T-helper 2 cell treated with Interferon-gamma antibody and Interleukin-4, amounts not matched to agents 5 μg/mL and 100 μg/mL, for 36 hours (primary cell): ENCODE results near the gene GATA1.
A peak's percentile ranks its signal among the peaks of the same experiment; 100 is the strongest.

Experiments used
- DNase-seq: peaks from one replicate; pipeline ENCODE4 v3.0.0; 2021; ENCODE audit warnings: low spot score
- H3K27ac Mint-ChIP-seq: one replicate; pipeline ENCODE4 v1.8.0; 2021; ENCODE audit warnings: mild to moderate bottlenecking, mixed read lengths
- H3K27me3 Mint-ChIP-seq: one replicate; pipeline ENCODE4 v1.8.0; 2021; ENCODE audit warnings: low read depth, mixed read lengths
- H3K36me3 Mint-ChIP-seq: one replicate; pipeline ENCODE4 v1.8.0; 2021; ENCODE audit warnings: low read depth, mixed read lengths
- H3K4me1 Mint-ChIP-seq: one replicate; pipeline ENCODE4 v1.8.0; 2021; ENCODE audit warnings: low read depth, mixed read lengths
- H3K4me3 Mint-ChIP-seq: one replicate; pipeline ENCODE4 v1.8.0; 2022; ENCODE audit warnings: mild to moderate bottlenecking, moderate library complexity, mixed read lengths
- H3K9me3 Mint-ChIP-seq: one replicate; pipeline ENCODE4 v1.8.0; 2021; ENCODE audit warnings: mixed read lengths

Gene GATA1

GRCh38 chrX:48786341-48786800 is at the start of gene GATA1:
GATA1 (plus strand) TSS chrX:48786590; CDS start chrX:48791110, 4,520 bp downstream.
- no peak within 1 kb of the TSS for H3K27ac Mint-ChIP-seq
- no peaks in the 10 kb centered on the region for H3K9me3 Mint-ChIP-seq
- DNase-seq = no peak
- H3K4me1 Mint-ChIP-seq = peaks cover 19% of the 10 kb centered on the region
- no peak within 1 kb of the TSS for H3K4me3 Mint-ChIP-seq
- peaks cover 14% of the 10 kb centered on the region for H3K27me3 Mint-ChIP-seq
- no peaks in the 10 kb centered on the region for H3K36me3 Mint-ChIP-seq

- peaks cover 6% of the 10 kb centered on the region for H3K36me3 Mint-ChIP-seq
- H3K27me3 Mint-ChIP-seq = no peaks in the 10 kb centered on the region
- H3K4me3 Mint-ChIP-seq = peak overlapping the region; percentile 95
- peak overlapping the region; percentile 97 for H3K27ac Mint-ChIP-seq
- H3K4me1 Mint-ChIP-seq = peaks cover 12% of the 10 kb centered on the region
- H3K9me3 Mint-ChIP-seq = no peaks in the 10 kb centered on the region
- DNase-seq = no peak
Measured at GRCh38 chrX:48736878-48737212, 49.5 kb upstream of the GATA1 start.

GRCh38 chrX:48737213-48737938 is 49.0 kb upstream of the GATA1 start:
- H3K27ac Mint-ChIP-seq = peak overlapping the region; percentile 97
- H3K36me3 Mint-ChIP-seq = peaks cover 6% of the 10 kb centered on the region
- H3K4me3 Mint-ChIP-seq = peak overlapping the region; percentile 95
- H3K4me1 Mint-ChIP-seq = peaks cover 12% of the 10 kb centered on the region
- no peaks in the 10 kb centered on the region for H3K27me3 Mint-ChIP-seq
- peak; percentile 86 for DNase-seq
- H3K9me3 Mint-ChIP-seq = no peaks in the 10 kb centered on the region

- peaks cover 12% of the 10 kb centered on the region for H3K4me1 Mint-ChIP-seq
- H3K27me3 Mint-ChIP-seq = no peaks in the 10 kb centered on the region
- no peak for DNase-seq
- H3K27ac Mint-ChIP-seq = peak overlapping the region; percentile 97
- H3K9me3 Mint-ChIP-seq = no peaks in the 10 kb centered on the region
- peaks cover 6% of the 10 kb centered on the region for H3K36me3 Mint-ChIP-seq
- peak overlapping the region; percentile 95 for H3K4me3 Mint-ChIP-seq
Measured at GRCh38 chrX:48737940-48738339, 48.5 kb upstream of the GATA1 start.

GRCh38 chrX:48741834-48742233 is 44.6 kb upstream of the GATA1 start:
- H3K27me3 Mint-ChIP-seq = no peaks in the 10 kb centered on the region
- no peaks in the 10 kb centered on the region for H3K9me3 Mint-ChIP-seq
- H3K36me3 Mint-ChIP-seq = peaks cover 2% of the 10 kb centered on the region
- peaks cover 5% of the 10 kb centered on the region for H3K4me1 Mint-ChIP-seq
- no peak for DNase-seq
- no peak overlapping the region for H3K27ac Mint-ChIP-seq
- H3K4me3 Mint-ChIP-seq = no peak overlapping the region

- Mint-ChIP-seq H3K4me3 (no peak overlapping the region), H3K27me3 (no peaks in the 10 kb centered on the region), H3K9me3 (no peaks in the 10 kb centered on the region), H3K27ac (no peak overlapping the region), H3K36me3 (no peaks in the 10 kb centered on the region), H3K4me1 (no peaks in the 10 kb centered on the region)
- no peak for DNase-seq
Measured at GRCh38 chrX:48745222-48745621, 41.2 kb upstream of the GATA1 start.

GRCh38 chrX:48747415-48748016 is 38.9 kb upstream of the GATA1 start:
- no peaks in the 10 kb centered on the region for H3K27me3 Mint-ChIP-seq
- H3K27ac Mint-ChIP-seq = no peak overlapping the region
- no peaks in the 10 kb centered on the region for H3K9me3 Mint-ChIP-seq
- H3K4me3 Mint-ChIP-seq = no peak overlapping the region
- H3K4me1 Mint-ChIP-seq = peaks cover 6% of the 10 kb centered on the region
- H3K36me3 Mint-ChIP-seq = no peaks in the 10 kb centered on the region
- no peak for DNase-seq

GRCh38 chrX:48749182-48749581 is 37.2 kb upstream of the GATA1 start:
- H3K9me3 Mint-ChIP-seq = no peaks in the 10 kb centered on the region
- H3K27me3 Mint-ChIP-seq = no peaks in the 10 kb centered on the region
- no peak for DNase-seq
- peaks cover 6% of the 10 kb centered on the region for H3K4me1 Mint-ChIP-seq
- H3K4me3 Mint-ChIP-seq = no peak overlapping the region
- no peak overlapping the region for H3K27ac Mint-ChIP-seq
- no peaks in the 10 kb centered on the region for H3K36me3 Mint-ChIP-seq

GRCh38 chrX:48751343-48751742 is 35.0 kb upstream of the GATA1 start:
- H3K4me3 Mint-ChIP-seq = peak overlapping the region; percentile 39
- H3K9me3 Mint-ChIP-seq = no peaks in the 10 kb centered on the region
- peak; percentile 5 for DNase-seq
- H3K4me1 Mint-ChIP-seq = peaks cover 8% of the 10 kb centered on the region
- no peaks in the 10 kb centered on the region for H3K36me3 Mint-ChIP-seq
- peak overlapping the region; percentile 72 for H3K27ac Mint-ChIP-seq
- no peaks in the 10 kb centered on the region for H3K27me3 Mint-ChIP-seq

GRCh38 chrX:48752498-48752897 is 33.9 kb upstream of the GATA1 start:
- H3K4me3 Mint-ChIP-seq = no peak overlapping the region
- DNase-seq = no peak
- no peak overlapping the region for H3K27ac Mint-ChIP-seq
- no peaks in the 10 kb centered on the region for H3K9me3 Mint-ChIP-seq
- peaks cover 8% of the 10 kb centered on the region for H3K4me1 Mint-ChIP-seq
- no peaks in the 10 kb centered on the region for H3K36me3 Mint-ChIP-seq
- no peaks in the 10 kb centered on the region for H3K27me3 Mint-ChIP-seq

- no peak overlapping the region for H3K27ac Mint-ChIP-seq
Measured at GRCh38 chrX:48753708-48754228, 32.6 kb upstream of the GATA1 start.

GRCh38 chrX:48754238-48754637 is 32.2 kb upstream of the GATA1 start:
- Mint-ChIP-seq H3K36me3 (no peaks in the 10 kb centered on the region), H3K4me3 (no peak overlapping the region), H3K27me3 (no peaks in the 10 kb centered on the region), H3K4me1 (peaks cover 8% of the 10 kb centered on the region), H3K9me3 (no peaks in the 10 kb centered on the region), H3K27ac (no peak overlapping the region)
- DNase-seq = no peak

More at GRCh38 chrX:48753708-48754228, 32.6 kb upstream of the GATA1 start:
- H3K9me3 Mint-ChIP-seq = no peaks in the 10 kb centered on the region
- H3K4me1 Mint-ChIP-seq = peaks cover 8% of the 10 kb centered on the region
- no peak overlapping the region for H3K4me3 Mint-ChIP-seq
- H3K27me3 Mint-ChIP-seq = no peaks in the 10 kb centered on the region
- no peak for DNase-seq
- H3K36me3 Mint-ChIP-seq = no peaks in the 10 kb centered on the region

- Mint-ChIP-seq H3K4me3 (peak within 1 kb of the TSS; percentile 50), H3K4me1 (peaks cover 7% of the 10 kb centered on the region), H3K27ac (peak within 1 kb of the TSS; percentile 74), H3K9me3 (no peaks in the 10 kb centered on the region), H3K27me3 (no peaks in the 10 kb centered on the region), H3K36me3 (no peaks in the 10 kb centered on the region)
- no peak for DNase-seq
Measured at GRCh38 chrX:48761674-48762471, 24.5 kb upstream of the GATA1 start, which contains the start of gene GLOD5. GLOD5 (plus strand) TSS chrX:48761747; CDS start chrX:48761791, 44 bp downstream.

GRCh38 chrX:48769230-48769629 is 17.2 kb upstream of the GATA1 start:
- Mint-ChIP-seq H3K27ac (no peak overlapping the region), H3K4me3 (no peak overlapping the region), H3K27me3 (peaks cover 5% of the 10 kb centered on the region), H3K4me1 (no peaks in the 10 kb centered on the region), H3K9me3 (no peaks in the 10 kb centered on the region), H3K36me3 (no peaks in the 10 kb centered on the region)
- DNase-seq = no peak
